COR-L47 (cell line): Measurements from ENCODE around the gene GPR33.
"Not testable (repeated sequence)": the region's sequence is repeated elsewhere in the genome, so short reads cannot be mapped to it uniquely, and the experiment has no call there.

Source experiments
- DNase-seq: peaks from one replicate; lab custom pipeline; 2025; lab: John Stamatoyannopoulos, UW

The GPR33 gene

DNA sequence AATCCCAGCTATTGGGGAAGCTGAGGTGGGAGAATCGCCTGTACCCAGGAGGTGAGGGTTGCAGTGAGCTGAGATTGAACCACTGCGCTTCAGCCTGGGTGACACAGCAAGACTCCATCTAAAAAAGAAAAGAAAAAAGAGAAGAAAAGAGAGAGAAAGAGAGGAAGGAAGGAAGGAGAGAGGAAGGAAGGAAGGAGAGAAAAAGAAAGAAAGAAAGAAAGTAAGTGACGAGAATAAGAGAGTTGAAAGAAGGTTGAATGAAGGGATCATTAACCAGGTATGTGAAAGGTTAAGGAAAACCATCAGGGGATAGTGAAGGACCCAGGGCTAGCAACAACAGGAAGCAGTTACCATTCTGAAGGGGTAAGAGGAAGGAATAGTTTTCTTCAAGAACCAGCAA lies 26.3 kb downstream of the GPR33 start:
- no peak for DNase-seq

GRCh38 chr14:31457665-31458659 lies 29.9 kb downstream of the GPR33 start:
- DNase-seq = no peak

DNA sequence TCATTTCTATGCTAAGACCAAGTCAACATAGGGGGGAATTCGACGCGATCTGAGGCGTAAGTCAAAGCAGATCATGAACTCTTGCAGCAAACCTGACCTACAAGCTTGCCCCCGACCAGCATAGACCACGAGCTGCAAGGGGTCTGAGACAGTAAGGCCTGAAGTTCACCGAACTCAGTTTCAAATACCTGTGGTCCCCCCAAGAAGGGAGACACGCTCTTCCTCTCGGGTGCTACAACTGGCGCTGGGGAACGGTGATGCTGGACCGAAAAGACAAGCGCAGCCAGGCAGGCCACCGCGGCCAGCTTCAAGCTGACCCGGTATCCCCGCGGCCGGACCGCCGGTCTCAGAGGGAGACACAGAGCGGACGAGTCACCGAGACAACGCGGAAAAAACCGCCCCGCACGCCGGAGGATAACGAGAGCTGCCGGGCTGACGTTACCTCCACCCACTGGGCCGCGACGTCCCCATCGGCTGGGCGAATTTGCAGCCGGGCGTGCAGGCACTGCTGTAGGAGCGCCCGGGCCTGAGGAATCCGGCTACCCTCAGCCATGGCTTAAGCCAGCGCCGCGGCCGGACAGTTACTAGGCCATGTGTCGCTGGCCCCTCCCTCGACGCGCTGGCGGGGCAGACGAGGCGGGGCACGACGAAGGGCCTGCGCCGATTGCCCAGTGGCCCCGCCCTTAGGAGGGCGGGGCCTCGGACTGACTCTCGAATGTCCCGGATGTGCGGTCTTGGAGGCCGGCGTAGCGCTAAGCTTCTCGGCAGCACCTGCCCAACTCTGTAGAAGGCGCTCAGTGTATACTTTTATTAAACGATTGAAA lies 30.8 kb downstream of the GPR33 start, which contains the start of gene DTD2:
Gene DTD2, minus strand, starts transcription at position 666 of the 824 bp plus-strand sequence. Its CDS starts 113 bp downstream, at position 553.
- DNase-seq = peak; percentile 93

GRCh38 chr14:31449971-31450610 lies 37.7 kb downstream of the GPR33 start:
- DNase-seq = peak; percentile 17

- DNase-seq = no peak
These were observed 38.7 kb downstream of the GPR33 start for GRCh38 chr14:31449136-31449535.

DNA sequence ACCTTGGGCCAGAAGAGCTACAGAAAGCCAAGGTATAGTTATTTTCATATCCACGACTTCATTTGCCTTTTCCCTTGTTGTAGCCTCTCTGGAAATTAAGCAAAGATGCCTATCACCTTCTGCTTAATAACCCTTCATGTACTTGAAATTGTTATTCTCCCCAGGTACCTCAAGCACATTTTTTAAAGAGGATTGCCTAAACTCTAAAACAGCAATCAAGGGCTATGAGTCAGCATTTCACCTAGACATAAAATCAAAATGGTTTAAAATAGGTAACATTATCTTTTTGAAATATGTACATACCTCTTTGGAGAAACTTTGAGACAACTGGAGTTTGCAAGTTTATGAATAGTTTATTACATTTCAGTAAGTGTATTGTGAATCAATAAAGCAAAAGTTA lies 42.1 kb downstream of the GPR33 start:
- DNase-seq = no peak

GRCh38 chr14:31442284-31442683 lies 45.6 kb downstream of the GPR33 start:
- no peak for DNase-seq

- no peak for DNase-seq
These were observed 46.3 kb downstream of the GPR33 start for GRCh38 chr14:31441273-31442111.

- no peak for DNase-seq
These were observed 47.6 kb downstream of the GPR33 start for GRCh38 chr14:31440280-31440679.

- no peak for DNase-seq
These were observed 48.3 kb downstream of the GPR33 start for GRCh38 chr14:31439561-31439960.

DNA sequence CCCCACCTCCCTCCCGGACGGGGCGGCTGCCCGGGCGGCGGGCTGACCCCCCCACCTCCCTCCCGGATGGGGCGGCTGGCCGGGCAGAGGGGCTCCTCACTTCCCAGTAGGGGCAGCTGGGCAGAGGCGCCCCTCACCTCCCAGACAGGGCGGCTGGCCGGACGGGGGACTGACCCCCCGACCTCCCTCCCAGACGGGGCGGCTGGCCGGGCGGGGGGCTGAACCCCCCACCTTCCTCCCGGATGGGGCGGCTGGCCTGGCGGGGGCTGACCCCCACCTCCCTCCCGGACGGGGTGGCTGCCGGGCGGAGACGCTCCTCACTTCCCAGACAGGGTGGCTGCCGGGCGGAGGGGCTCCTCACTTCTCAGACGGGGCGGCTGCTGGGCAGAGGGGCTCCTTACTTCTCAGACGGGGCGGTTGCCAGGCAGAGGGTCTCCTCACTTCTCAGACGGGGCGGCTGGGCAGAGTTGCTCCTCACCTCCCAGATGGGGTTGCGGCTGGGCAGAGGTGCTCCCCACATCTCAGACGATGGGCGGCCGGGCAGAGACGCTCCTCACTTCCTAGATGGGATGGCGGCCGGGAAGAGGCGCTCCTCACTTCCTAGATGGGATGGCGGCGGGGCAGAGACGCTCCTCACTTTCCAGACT lies 50.7 kb downstream of the GPR33 start:
- DNase-seq = not testable (repeated sequence)

DNA sequence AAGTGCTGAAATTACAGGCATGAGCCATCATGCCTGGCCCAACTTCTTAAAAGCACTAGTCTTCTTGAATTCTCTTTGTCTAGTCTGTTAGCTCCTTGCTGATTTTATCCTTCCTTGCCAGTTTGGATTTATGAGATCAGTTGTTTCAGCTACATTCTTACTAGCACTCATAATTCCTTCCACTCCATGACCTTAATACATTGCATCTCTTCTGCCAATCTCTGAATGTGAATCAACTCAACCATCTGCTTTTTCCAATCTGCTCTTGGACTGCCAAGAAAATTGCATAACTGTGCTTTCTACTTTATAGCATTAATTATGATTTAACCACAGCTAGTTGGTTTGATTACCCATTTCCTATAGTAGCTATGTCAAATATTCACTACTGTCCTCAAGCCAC lies 52.6 kb downstream of the GPR33 start:
- DNase-seq = no peak
